DND-41 (cell line): Measurements from ENCODE around the gene MAP4K3.

Experiments used
- ATAC-seq: fragments of 200-7000 bp; cut with Tn5 transposase; 3 replicates; pipeline ENCODE4 v1.9.1; 2021; ENCODE audit warnings: low read depth; ENCODE audit not compliant: insufficient read depth
- DNase-seq: peaks from one replicate; pipeline ENCODE4 v3.0.0-alpha.2; 2020
- H2AFZ ChIP-seq: 2 replicates; pipeline ENCODE4 v1.6.0; 2012; ENCODE audit warnings: low read depth, low read length
- H3K27ac ChIP-seq: 2 replicates; pipeline ENCODE4 v1.5.1; 2012; ENCODE audit warnings: low read length, inconsistent platforms
- H3K27me3 ChIP-seq: fragments of 200-600 bp; sonication (generic); 2 replicates; pipeline ENCODE4 v1.6.0; 2012; ENCODE audit warnings: low read length, mild to moderate bottlenecking, inconsistent platforms; ENCODE audit not compliant: insufficient read depth, poor library complexity
- H3K36me3 ChIP-seq: 2 replicates; pipeline ENCODE4 v1.5.1; 2012; ENCODE audit warnings: low read length, inconsistent platforms; ENCODE audit not compliant: insufficient read depth
- H3K4me1 ChIP-seq: 2 replicates; pipeline ENCODE4 v1.5.1; 2012; ENCODE audit warnings: mild to moderate bottlenecking, low read length; ENCODE audit not compliant: insufficient read depth
- H3K4me2 ChIP-seq: 2 replicates; pipeline ENCODE4 v1.6.0; 2012; ENCODE audit warnings: mild to moderate bottlenecking, moderate library complexity, low read length, inconsistent platforms; ENCODE audit not compliant: insufficient read depth
- H3K4me3 ChIP-seq, 2 experiments: fragments of 200-600 bp in 1 of 2; shearing (Covaris generic) in 1 of 2; 2 replicates each; pipeline ENCODE4 v1.5.1; 2012 to 2016; ENCODE audit warnings: inconsistent platforms in 2 of 2, low read length in 2 of 2, mild to moderate bottlenecking in 2 of 2, low read depth in 1 of 2, moderate library complexity in 1 of 2
- H3K79me2 ChIP-seq: 2 replicates; pipeline ENCODE4 v1.6.0; 2012; ENCODE audit warnings: low read length, inconsistent platforms; ENCODE audit not compliant: insufficient read depth
- H3K9ac ChIP-seq: 2 replicates; pipeline ENCODE4 v1.6.0; 2012; ENCODE audit warnings: low read depth, mild to moderate bottlenecking, inconsistent platforms, low read length, moderate library complexity
- H3K9me3 ChIP-seq: 2 replicates; pipeline ENCODE4 v1.5.1; 2012; ENCODE audit warnings: low read length, moderate library complexity, mild to moderate bottlenecking, inconsistent platforms; ENCODE audit not compliant: insufficient read depth, severe bottlenecking
- H4K20me1 ChIP-seq: 2 replicates; pipeline ENCODE4 v1.6.0; 2012; ENCODE audit warnings: low read length; ENCODE audit not compliant: insufficient read depth
- EZH2 ChIP-seq: IDR thresholded peaks from 3 replicates; pipeline ENCODE4 v1.6.1; 2012; ENCODE audit warnings: borderline replicate concordance, low read depth, mild to moderate bottlenecking, moderate library complexity, low read length, inconsistent platforms; ENCODE audit not compliant: severe bottlenecking
- TF ChIP-seq, protein P1 (sequence below): IDR thresholded peaks from 2 replicates; pipeline ENCODE4 v1.5.1; 2012; ENCODE audit warnings: borderline replicate concordance, low read length, moderate library complexity, mild to moderate bottlenecking; ENCODE audit not compliant: poor library complexity, severe bottlenecking; ENCODE audit errors: extremely low read depth

The MAP4K3 gene

DNA sequence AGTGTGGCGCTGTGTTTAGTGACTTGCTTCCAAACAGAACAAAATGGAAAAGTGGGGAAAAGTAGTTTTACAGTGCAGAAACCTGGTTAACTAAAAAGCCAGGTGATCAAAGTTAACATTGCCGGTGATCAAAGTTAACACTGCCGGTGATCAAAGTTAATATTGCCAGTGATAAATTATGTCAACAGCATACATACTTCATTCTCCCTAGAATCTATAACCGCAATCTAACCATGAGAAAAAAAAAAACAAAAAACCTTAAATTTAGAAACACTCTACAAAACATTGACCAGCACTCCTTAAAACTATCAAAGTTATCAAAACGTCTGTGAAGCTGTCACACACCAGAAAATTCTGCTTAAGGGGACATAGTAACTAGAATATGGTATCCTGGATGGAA, 18.6 kb downstream of the MAP4K3 start:
- Histone ChIP-seq H3K4me2 (no peak overlapping the region), H3K27ac (no peak overlapping the region), H3K9ac (no peak overlapping the region), H3K9me3 (no peaks in the 10 kb centered on the region), H3K27me3 (no peaks in the 10 kb centered on the region), H3K4me1 (peaks cover 4% of the 10 kb centered on the region; the same call in 1 of the 2 replicates), H3K36me3 (no peaks in the 10 kb centered on the region), H4K20me1 (peaks cover 46% of the 10 kb centered on the region; the same call in 1 of the 2 replicates), H3K4me3 (no peak overlapping the region), H3K79me2 (peaks cover 93% of the 10 kb centered on the region), H2AFZ (no peak overlapping the region)
- no peak for DNase-seq
- TF ChIP-seq, protein P1, sequence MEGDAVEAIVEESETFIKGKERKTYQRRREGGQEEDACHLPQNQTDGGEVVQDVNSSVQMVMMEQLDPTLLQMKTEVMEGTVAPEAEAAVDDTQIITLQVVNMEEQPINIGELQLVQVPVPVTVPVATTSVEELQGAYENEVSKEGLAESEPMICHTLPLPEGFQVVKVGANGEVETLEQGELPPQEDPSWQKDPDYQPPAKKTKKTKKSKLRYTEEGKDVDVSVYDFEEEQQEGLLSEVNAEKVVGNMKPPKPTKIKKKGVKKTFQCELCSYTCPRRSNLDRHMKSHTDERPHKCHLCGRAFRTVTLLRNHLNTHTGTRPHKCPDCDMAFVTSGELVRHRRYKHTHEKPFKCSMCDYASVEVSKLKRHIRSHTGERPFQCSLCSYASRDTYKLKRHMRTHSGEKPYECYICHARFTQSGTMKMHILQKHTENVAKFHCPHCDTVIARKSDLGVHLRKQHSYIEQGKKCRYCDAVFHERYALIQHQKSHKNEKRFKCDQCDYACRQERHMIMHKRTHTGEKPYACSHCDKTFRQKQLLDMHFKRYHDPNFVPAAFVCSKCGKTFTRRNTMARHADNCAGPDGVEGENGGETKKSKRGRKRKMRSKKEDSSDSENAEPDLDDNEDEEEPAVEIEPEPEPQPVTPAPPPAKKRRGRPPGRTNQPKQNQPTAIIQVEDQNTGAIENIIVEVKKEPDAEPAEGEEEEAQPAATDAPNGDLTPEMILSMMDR = no peak
- no peak for TF ChIP-seq EZH2
- ATAC-seq = no peak

DNA sequence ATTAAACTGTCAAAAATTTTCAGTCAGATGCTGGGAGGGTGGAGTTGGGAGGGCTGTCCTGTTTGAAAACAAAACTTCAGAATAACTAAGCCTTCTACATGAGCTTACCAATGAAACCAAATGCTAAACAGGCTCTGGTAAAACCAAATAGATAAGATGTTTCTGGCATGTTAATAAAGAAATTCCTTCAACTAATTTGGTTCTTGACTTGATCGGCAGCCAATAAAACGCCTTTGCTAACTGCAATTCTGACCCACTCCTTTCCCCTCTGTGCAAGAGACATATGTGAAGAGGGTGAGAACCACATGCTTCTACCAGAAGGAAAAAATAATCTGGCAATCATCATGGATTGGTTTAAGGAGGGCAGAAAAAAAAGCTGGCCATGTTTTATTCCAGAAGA, 20.9 kb downstream of the MAP4K3 start:
- Histone ChIP-seq H3K9me3 (no peaks in the 10 kb centered on the region), H3K9ac (no peak overlapping the region), H3K4me3 (no peak overlapping the region), H4K20me1 (peaks cover 45% of the 10 kb centered on the region; the same call in 1 of the 2 replicates), H3K4me1 (no peaks in the 10 kb centered on the region), H3K27ac (no peak overlapping the region), H3K79me2 (peaks cover 92% of the 10 kb centered on the region), H2AFZ (no peak overlapping the region), H3K36me3 (no peaks in the 10 kb centered on the region), H3K27me3 (no peaks in the 10 kb centered on the region), H3K4me2 (no peak overlapping the region)
- ATAC-seq (no peak), DNase-seq (no peak)
- TF ChIP-seq, protein P1 = no peak
- TF ChIP-seq EZH2 = no peak

DNA sequence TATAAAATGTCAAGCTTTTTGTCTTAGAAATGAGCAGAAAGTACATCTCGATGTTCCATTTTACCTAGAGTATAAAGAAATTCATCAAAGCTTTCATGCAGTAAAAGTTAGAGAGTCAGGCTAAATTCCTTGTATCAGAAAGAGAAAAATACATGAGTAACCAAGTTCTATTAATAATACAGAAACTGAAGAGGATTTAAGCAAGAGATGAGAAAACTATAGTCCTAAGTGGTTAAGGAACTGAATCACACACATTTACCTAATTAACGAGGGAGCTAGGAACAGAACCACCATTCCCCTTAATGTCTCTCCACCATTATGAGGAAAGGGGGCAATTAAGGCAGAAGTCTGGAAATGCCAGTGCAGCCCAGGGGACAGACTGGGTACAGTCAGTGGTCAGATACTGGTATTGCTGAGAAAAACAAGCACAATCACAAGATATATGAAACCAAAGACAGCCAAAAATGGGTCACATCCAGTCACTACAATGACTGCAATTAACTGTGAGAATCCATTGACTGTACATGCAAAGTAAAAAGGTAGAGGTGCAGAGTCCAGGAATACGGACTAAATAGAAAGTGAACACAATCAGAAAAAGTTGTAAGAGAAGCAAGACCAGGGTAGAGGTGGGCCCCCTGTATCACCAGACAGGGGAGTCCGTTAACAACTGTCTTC, 23.9 kb downstream of the MAP4K3 start:
- Histone ChIP-seq H3K4me1 (peaks cover 11% of the 10 kb centered on the region; the same call in 1 of the 2 replicates), H3K27me3 (no peaks in the 10 kb centered on the region), H3K4me2 (no peak overlapping the region), H3K9ac (no peak overlapping the region), H3K27ac (no peak overlapping the region), H3K36me3 (no peaks in the 10 kb centered on the region), H2AFZ (no peak overlapping the region), H3K4me3 (no peak overlapping the region), H4K20me1 (peaks cover 48% of the 10 kb centered on the region; the same call in 1 of the 2 replicates), H3K79me2 (peaks cover 93% of the 10 kb centered on the region), H3K9me3 (no peaks in the 10 kb centered on the region)
- DNase-seq (no peak), ATAC-seq (no peak)
- TF ChIP-seq EZH2 = no peak
- TF ChIP-seq, protein P1 = no peak
